Measurements from ENCODE around the gene REX1BD. TPM values are rescaled to one million over a fixed set of nuclear protein-coding genes. Genes with fewer than 3 reads are reported as not detected.
A peak's percentile ranks its signal among the peaks of the same experiment; 100 is the strongest.

REX1BD gene
- total and polyA plus RNA-seq, 8 donors, result 30.0 to 158 (median 42.2) TPM

- Histone ChIP-seq H3K36me3 (no peaks in the 10 kb centered on the region), H3K27me3 (no peaks in the 10 kb centered on the region), H3K27ac (peak within 1 kb of the TSS; percentile 84 to 94 (median 87)), H3K4me1 (peaks cover 0 to 9% (median 6%) of the 10 kb centered on the region in 3 donors), H3K4me3 (peak within 1 kb of the TSS; percentile 70 to 96 (median 90)), H3K9me3 (no peaks in the 10 kb centered on the region)
- peak; percentile 93 to 98 (median 98) for DNase-seq
- FAIRE-seq, result peak; percentile 76
- no peak for TF ChIP-seq CTCF (IDR thresholded peaks at IDR 0.05)
- peak; percentile 98 to 99 (median 98) for ATAC-seq
- WGBS, 2 donors, result 1% methylated on average over 54 to 58 of the region's 58 CpGs
- intact Hi-C loops (cut with DNase I), result no loop called here
Measured at GRCh38 chr19:18557411-18558201, 31.0 kb upstream of the REX1BD start, which contains the start of gene KXD1. Gene KXD1 (plus strand): TSS chr19:18557870. CDS start chr19:18562057, 4,187 bp downstream.

GRCh38 chr19:18558202-18558555 lies 30.4 kb upstream of the REX1BD start:
- no peaks in the 10 kb centered on the region for H3K27me3 ChIP-seq
- H3K36me3 ChIP-seq, result no peaks in the 10 kb centered on the region
- FAIRE-seq (no peak), DNase-seq (no peak), ATAC-seq (peak; percentile 7 to 25 (median 11))
- H3K9me3 ChIP-seq, result no peaks in the 10 kb centered on the region
- peak overlapping the region; percentile 70 to 96 (median 90) for H3K4me3 ChIP-seq
- H3K4me1 ChIP-seq, result peaks cover 0 to 9% (median 6%) of the 10 kb centered on the region in 3 donors
- peak overlapping the region; percentile 84 to 94 (median 87) for H3K27ac ChIP-seq
- intact Hi-C loops (cut with DNase I), result no loop called here
- 3% methylated on average over 11 of the region's 11 CpGs for WGBS, 2 donors
- TF ChIP-seq CTCF (IDR thresholded peaks at IDR 0.05), result no peak

GRCh38 chr19:18558604-18559003 lies 30.0 kb upstream of the REX1BD start:
- DNase-seq (no peak), ATAC-seq (no peak), FAIRE-seq (no peak)
- H3K27ac ChIP-seq, result peak overlapping the region; percentile 84 to 94 (median 87)
- WGBS, 2 donors, result 40 to 46% methylated on average over 3 of the region's 3 CpGs
- no peak for TF ChIP-seq CTCF (IDR thresholded peaks at IDR 0.05)
- H3K27me3 ChIP-seq, result no peaks in the 10 kb centered on the region
- H3K36me3 ChIP-seq, result peaks cover 0 to under 1% (median 0%) of the 10 kb centered on the region in 3 donors
- no peaks in the 10 kb centered on the region for H3K9me3 ChIP-seq
- peak overlapping the region; percentile 70 to 96 (median 90) for H3K4me3 ChIP-seq
- intact Hi-C loops (cut with DNase I), result no loop called here
- peaks cover 0 to 9% (median 6%) of the 10 kb centered on the region in 3 donors for H3K4me1 ChIP-seq

- peaks cover 0 to 11% (median 2%) of the 10 kb centered on the region in 3 donors for H3K36me3 ChIP-seq
- WGBS, 2 donors, result 59 to 70% methylated on average over 5 of the region's 5 CpGs
- H3K4me1 ChIP-seq, result peaks cover 0 to 9% (median 6%) of the 10 kb centered on the region in 3 donors
- FAIRE-seq (no peak), ATAC-seq (no peak), DNase-seq (no peak)
- peak overlapping the region in 1 of 4 donors; percentile 28 for H3K27ac ChIP-seq
- no peak overlapping the region for H3K4me3 ChIP-seq
- no peaks in the 10 kb centered on the region for H3K27me3 ChIP-seq
- intact Hi-C loops (cut with DNase I), result loop anchor here in 1 of 3 donors (10.0 kb wide), 1 partner anchor 85 kb away; no protein-coding TSS in a partner anchor
- no peaks in the 10 kb centered on the region for H3K9me3 ChIP-seq
- TF ChIP-seq CTCF (IDR thresholded peaks at IDR 0.05), result no peak
Measured at GRCh38 chr19:18559685-18560084, 28.9 kb upstream of the REX1BD start.

All from pancreas (tissue), 10 donors.